Measurements from ENCODE around the gene FBXO28.

The FBXO28 gene

GRCh38 chr1:224095867-224096266, 18.0 kb upstream of the FBXO28 start:
- no peak for DNase-seq (ENCODE audit: low read depth)

- no peak for DNase-seq (ENCODE audit: low read depth)
These were observed 17.1 kb upstream of the FBXO28 start for GRCh38 chr1:224096773-224097172.

- DNase-seq (ENCODE audit: low read depth), result no peak
These were observed 15.9 kb upstream of the FBXO28 start for GRCh38 chr1:224098007-224098406.

- no peak for DNase-seq (ENCODE audit: low read depth)
These were observed 7.2 kb upstream of the FBXO28 start for GRCh38 chr1:224106568-224107281.

- DNase-seq (ENCODE audit: low read depth), result no peak
These were observed 6.7 kb upstream of the FBXO28 start for GRCh38 chr1:224107282-224107625.

- no peak for DNase-seq (ENCODE audit: low read depth)
These were observed 4.9 kb upstream of the FBXO28 start for GRCh38 chr1:224108991-224109390.

- DNase-seq (ENCODE audit: low read depth), result no peak
These were observed 3.9 kb upstream of the FBXO28 start for GRCh38 chr1:224109981-224110380.

- no peak for DNase-seq (ENCODE audit: low read depth)
These were observed 906 bp upstream of the FBXO28 start for GRCh38 chr1:224113005-224113404.

- DNase-seq (ENCODE audit: low read depth), result no peak
These were observed 380 bp upstream of the FBXO28 start for GRCh38 chr1:224113545-224113917.

GRCh38 chr1:224114787-224115175, 870 bp downstream of the FBXO28 start:
- no peak for DNase-seq (ENCODE audit: low read depth)

GRCh38 chr1:224116131-224116530, 2.2 kb downstream of the FBXO28 start:
- DNase-seq (ENCODE audit: low read depth), result no peak

GRCh38 chr1:224118688-224119087, 4.8 kb downstream of the FBXO28 start:
- no peak for DNase-seq (ENCODE audit: low read depth)

- no peak for DNase-seq (ENCODE audit: low read depth)
These were observed 9.2 kb downstream of the FBXO28 start for GRCh38 chr1:224123136-224123535.

GRCh38 chr1:224124220-224124619, 10.3 kb downstream of the FBXO28 start:
- DNase-seq (ENCODE audit: low read depth), result no peak

- DNase-seq (ENCODE audit: low read depth), result no peak
These were observed 14.3 kb downstream of the FBXO28 start for GRCh38 chr1:224127925-224128819.

- DNase-seq (ENCODE audit: low read depth), result no peak
These were observed 17.3 kb downstream of the FBXO28 start for GRCh38 chr1:224131253-224131652.

- no peak for DNase-seq (ENCODE audit: low read depth)
These were observed 19.0 kb downstream of the FBXO28 start for GRCh38 chr1:224132901-224133300.

- DNase-seq (ENCODE audit: low read depth), result no peak
These were observed 19.9 kb downstream of the FBXO28 start for GRCh38 chr1:224133741-224134299.

- no peak for DNase-seq (ENCODE audit: low read depth)
These were observed 23.6 kb downstream of the FBXO28 start for GRCh38 chr1:224137518-224137917.

GRCh38 chr1:224138198-224138597, 24.3 kb downstream of the FBXO28 start:
- DNase-seq (ENCODE audit: low read depth), result no peak

- DNase-seq (ENCODE audit: low read depth), result no peak
These were observed 27.8 kb downstream of the FBXO28 start for GRCh38 chr1:224141693-224142092.

GRCh38 chr1:224149709-224150108, 35.8 kb downstream of the FBXO28 start:
- DNase-seq (ENCODE audit: low read depth), result no peak

- DNase-seq (ENCODE audit: low read depth), result no peak
These were observed 37.2 kb downstream of the FBXO28 start for GRCh38 chr1:224151117-224151516.

Data from stimulated activated CD4-positive, alpha-beta T cell treated with anti-CD3 and anti-CD28 coated beads, Interleukin-2, amount 100 ng/mL, for 4 hours (primary cell).